GM12801 (cell line): ENCODE results near the gene AP3B2.

Experiments used
- TF ChIP-seq, protein P1 (sequence below): IDR thresholded peaks from one replicate; pipeline ENCODE4 v1.5.1; 2011; ENCODE audit warnings: control low read depth; ENCODE audit not compliant: insufficient read length; ENCODE audit errors: extremely low read depth

AP3B2 gene

DNA sequence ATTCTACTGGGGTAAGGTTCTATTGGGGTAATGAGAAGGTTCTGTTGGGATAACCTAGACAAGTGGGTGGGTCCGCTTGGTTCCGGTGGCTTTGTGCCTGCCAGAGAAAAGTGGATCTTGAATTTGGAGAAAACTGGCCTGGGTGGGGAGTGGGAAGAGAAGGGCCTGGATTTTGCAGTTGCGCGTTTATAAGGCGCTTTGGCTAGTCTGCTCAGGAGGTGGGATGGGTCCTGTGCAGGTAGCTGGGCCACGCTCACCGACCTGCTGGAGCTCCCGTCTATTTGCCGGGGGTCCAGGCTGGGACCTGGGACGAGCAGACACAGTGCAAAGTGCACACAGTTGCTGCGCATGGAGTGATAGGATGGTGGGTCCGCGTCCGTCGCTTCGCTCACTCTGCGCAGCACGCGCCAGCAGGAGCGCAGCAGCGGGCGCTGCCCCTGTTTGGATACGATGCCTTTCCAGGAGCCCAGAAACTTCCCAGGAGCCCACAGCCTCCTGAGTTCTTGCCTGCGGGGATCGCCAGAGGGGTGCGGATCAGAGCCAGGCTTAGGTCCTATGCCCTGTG lies 1.3 kb upstream of the AP3B2 start:
- TF ChIP-seq, protein P1, sequence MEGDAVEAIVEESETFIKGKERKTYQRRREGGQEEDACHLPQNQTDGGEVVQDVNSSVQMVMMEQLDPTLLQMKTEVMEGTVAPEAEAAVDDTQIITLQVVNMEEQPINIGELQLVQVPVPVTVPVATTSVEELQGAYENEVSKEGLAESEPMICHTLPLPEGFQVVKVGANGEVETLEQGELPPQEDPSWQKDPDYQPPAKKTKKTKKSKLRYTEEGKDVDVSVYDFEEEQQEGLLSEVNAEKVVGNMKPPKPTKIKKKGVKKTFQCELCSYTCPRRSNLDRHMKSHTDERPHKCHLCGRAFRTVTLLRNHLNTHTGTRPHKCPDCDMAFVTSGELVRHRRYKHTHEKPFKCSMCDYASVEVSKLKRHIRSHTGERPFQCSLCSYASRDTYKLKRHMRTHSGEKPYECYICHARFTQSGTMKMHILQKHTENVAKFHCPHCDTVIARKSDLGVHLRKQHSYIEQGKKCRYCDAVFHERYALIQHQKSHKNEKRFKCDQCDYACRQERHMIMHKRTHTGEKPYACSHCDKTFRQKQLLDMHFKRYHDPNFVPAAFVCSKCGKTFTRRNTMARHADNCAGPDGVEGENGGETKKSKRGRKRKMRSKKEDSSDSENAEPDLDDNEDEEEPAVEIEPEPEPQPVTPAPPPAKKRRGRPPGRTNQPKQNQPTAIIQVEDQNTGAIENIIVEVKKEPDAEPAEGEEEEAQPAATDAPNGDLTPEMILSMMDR: no peak

DNA sequence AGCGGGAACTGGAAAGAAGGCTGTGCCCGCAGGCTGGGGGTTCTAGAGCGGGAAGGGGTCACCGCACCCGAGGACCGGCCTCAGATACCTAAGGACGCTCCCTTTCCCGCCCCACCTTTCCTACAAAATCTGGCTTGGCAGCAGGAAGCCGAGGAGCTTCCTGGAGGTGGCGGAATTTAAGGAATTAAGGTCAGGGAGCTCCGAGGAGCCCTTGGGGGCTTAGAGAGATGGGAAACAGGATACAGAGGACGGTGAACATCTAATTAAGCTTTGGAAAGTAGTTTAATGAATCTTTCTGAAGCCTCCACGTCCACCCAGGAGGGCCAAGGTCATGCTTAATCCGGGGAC lies 507 bp upstream of the AP3B2 start:
- TF ChIP-seq, protein P1: no peak

DNA sequence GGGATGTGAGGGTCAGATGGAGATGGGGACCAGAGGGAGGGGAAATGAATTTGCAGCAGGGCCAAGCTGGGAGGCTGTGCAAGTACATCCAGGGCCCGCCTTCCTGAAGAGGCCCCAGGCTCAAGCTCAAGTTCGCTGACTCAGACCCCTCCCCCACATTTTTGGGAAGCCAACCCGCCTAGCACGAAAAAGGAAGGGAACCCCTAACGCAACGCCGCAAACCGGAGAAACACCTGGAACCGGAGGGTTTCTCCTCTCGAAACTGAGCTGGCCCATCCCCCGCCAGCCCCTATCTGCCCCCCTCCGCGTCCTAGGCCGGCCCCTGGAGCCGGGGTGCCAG lies 624 bp downstream of the AP3B2 start:
- TF ChIP-seq, protein P1: no peak

DNA sequence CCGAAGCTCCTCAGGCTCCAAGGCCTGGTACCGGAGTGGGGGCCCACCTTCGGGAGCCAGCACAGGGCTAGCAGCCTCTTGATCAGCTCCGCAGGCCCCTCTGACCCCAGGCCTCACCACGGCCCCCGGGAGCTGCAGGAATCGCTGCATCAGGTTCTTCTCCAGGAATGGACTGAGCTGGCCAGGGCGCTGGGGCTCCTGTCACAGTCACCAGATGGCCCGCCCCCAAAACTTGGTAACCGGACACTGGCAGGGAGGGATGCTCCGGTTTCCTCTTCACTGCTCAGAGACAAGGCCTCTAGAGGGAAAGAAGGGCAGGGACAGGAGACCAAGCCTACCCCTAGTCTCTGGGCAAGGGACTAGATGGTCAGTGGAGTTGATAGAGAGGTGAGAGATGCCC lies 9.9 kb downstream of the AP3B2 start:
- TF ChIP-seq, protein P1: no peak

DNA sequence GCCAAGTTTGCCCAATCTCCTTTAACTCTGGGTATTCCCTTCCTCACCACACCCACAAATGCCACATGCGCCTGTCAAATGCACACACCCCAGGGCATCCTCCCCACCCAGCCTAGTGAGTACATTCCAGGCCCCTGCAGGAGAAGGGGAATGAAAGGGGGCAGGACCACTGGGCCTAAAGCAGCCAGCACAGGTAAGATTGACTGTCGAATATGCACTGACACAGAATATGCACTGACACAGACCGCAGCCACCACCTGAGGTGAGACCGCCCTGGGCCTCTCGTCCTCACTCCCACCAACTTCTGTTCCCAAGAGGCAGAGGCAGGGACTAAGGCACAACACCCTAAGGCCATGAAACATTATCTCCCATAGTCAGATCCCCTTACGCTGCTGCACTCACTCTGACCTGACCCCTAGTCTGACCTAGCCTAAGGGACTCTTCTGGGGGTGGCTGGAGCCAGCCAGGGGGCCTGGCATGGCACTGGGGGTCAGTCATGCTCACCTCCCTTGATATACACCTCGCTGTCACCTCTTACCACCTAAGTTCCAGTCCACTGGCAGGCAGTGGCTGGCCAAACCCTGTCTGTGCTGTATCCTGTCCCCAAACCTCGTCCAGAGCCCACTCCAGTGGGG lies 10.8 kb downstream of the AP3B2 start:
- TF ChIP-seq, protein P1: no peak

DNA sequence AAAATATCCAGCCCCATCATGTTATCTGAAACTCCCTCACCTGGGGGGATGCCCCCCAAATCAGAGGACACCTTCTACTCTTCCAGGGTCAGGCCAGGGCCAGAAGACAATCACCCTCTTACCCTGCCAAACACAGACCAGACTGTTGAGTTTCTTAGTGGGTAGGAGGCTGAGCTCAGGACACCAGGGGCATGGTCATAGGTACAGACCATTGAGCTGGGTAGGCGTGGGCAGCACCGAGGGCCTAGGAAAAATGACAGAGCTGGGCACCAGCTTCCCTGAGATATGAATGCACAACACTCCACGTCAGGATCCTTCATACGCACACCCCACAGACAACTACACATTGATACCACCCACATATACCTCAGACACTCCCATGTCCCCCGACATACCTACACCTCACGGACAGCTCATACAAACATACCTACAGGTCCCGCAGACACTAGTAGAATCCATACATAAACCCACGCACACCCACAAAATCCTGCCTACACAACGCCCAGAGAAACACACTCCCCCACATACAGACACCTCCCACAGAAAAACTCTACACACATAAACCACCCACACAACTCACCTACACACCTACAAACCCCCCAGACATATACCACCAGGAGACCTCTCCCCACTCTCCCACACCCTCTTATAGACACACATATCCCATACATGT lies 11.8 kb downstream of the AP3B2 start:
- TF ChIP-seq, protein P1: no peak

DNA sequence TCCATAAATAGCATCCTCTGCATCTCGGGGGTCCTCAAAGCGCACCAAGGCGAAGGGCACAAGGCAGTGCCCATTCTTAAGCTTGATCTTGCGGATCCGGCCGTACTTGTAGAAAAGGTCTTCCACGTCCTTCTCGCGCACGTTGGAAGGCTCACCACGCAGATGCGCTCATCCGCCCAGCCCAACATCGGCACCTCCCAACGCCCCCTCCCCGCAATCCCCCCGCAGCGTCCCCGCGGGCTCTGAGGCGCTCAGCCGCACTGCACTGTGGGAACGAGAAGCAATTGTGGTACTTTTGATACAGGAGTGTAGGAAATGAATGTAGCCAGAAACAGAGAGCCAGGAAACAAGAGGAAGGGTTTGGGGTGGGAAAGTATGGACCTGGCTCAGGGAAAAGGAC lies 17.5 kb downstream of the AP3B2 start:
- TF ChIP-seq, protein P1: no peak
